ENCODE measurements around the gene NCS1.

Gene NCS1

GRCh38 chr9:130172161-130172857 is at the start of gene NCS1:
TSS of gene NCS1 (plus strand) at chr9:130172404. CDS start at chr9:130172664, 260 bp downstream.
- DNase-seq, result peak; percentile 36

DNA sequence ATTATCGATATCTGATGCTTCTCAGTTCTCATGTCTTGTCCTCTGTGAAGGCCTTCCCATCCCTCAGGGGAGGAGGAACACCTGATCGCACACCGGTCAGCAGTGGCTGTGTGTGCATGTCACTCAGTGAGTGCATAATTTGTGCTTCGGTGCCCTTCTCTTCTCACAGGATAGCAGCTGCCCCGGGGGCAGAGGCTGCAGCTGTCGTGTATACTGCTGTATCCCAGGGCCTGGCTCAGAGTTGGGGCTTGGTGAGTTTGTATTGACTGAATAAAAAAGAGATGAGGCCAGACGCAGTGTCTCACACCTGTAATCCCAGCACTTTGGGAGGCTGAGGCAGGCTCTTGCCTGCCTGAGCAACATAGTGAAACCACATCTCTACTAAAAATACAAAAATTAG is 49.7 kb upstream of the NCS1 start:
- DNase-seq, result no peak

GRCh38 chr9:130124085-130124860 is 47.9 kb upstream of the NCS1 start:
- DNase-seq, result no peak

GRCh38 chr9:130126721-130127433 is 45.3 kb upstream of the NCS1 start:
- no peak for DNase-seq

- DNase-seq, result peak; percentile 91
Measured at GRCh38 chr9:130128251-130128650, 44.0 kb upstream of the NCS1 start.

DNA sequence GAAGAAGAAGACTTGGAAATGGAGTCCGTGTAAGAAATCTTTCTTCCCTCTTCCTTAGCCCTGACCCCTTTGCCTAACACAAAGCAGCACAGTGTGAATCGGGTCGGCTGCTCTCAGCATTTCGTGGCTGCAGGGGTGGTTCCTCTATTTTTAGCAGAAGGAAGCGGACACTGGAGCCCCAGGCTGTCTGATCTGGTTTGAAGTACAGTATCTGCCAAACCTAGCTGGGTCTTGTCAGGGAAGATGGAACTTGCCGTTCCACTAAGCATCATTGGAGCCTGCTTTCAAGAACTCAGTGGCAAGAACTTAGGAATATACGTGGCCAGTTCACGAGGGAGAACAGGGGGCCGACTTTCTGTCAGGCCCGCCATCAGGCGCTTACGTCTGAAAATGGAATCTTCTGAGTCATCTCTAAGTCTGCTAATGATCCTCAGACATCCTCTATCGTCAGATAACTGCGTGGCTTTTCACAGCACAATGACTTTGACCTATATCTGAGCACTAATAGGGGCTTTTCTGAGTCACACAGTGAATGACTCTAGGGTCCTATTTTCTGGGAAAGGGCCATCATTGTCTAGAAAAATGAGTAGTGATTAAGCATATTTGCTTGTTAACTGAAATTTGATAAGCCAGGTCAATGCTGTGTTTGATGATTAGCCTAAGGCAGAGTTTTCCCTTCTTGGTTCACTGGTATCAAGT is 43.3 kb upstream of the NCS1 start:
- DNase-seq, result peak; percentile 87

- no peak for DNase-seq
Measured at GRCh38 chr9:130129432-130130061, 42.7 kb upstream of the NCS1 start.

GRCh38 chr9:130132746-130133145 is 39.5 kb upstream of the NCS1 start:
- DNase-seq, result no peak

GRCh38 chr9:130137081-130137640 is 35.0 kb upstream of the NCS1 start:
- DNase-seq, result no peak

DNA sequence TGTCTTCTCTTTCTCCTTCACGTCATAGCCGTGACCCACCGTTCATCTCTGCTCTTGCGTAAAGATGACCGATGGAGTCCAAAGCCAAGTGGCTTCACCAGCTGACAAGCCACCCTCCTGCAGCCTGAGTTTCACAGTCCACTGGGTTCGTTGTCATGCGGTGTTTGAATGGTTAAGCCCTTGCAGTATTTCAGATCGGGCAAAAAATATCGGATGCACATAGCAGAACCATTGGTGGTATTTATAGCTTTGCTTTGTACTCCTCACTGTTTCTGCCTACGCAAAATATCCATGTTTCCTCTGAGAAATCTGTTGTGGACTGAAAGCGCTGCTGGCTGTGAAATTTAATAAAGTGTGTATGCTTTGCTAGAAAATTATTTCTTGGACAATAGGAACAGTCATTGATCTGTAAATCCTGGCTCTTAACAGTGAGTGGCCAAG is 34.5 kb upstream of the NCS1 start:
- DNase-seq, result no peak

- no peak for DNase-seq
Measured at GRCh38 chr9:130138171-130138653, 34.0 kb upstream of the NCS1 start.

GRCh38 chr9:130138791-130139190 is 33.4 kb upstream of the NCS1 start:
- DNase-seq, result no peak

DNA sequence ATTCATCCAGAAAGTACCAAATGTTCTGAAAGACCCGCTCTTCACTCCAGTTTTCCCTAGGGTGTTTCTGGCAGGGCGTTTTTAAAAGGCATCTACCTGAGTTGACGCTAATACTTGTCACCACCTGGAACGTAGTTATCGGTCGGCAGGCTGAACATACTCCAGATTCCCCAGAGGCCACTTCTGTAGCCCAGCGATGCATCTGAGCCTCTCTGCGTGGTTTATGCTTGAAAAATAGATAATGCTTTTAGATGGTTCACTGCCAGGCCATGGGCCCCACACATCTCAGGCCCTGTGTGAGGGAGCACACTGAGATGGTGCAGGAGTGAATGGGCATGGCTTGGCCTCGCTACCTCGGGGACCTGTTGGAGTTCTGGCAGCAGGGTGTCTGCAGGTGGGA is 33.0 kb upstream of the NCS1 start:
- DNase-seq, result no peak

- DNase-seq, result peak; percentile 31
Measured at GRCh38 chr9:130140706-130141105, 31.5 kb upstream of the NCS1 start.

GRCh38 chr9:130142056-130142455 is 30.1 kb upstream of the NCS1 start:
- no peak for DNase-seq

DNA sequence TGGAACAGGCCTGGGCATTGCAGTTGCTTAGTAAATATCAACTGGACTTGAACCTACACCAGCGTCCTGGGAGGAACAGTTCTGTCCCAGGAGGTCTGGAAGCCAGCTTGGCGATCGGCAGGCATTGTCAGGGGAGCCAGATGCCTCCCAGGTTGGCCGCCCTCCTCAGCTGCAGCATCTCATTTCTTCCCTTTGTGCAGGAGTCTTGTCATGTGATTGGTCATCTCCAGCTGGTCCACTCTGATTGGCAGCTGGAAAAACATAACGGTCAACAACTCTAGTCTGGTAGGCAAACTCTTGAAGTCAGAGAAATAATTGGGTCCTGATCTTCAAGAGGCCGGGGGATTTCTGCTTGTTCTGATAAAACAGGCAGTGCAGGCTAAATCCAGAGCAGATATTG is 29.6 kb upstream of the NCS1 start:
- DNase-seq, result no peak

GRCh38 chr9:130143279-130143893 is 28.8 kb upstream of the NCS1 start:
- DNase-seq, result no peak

GRCh38 chr9:130143958-130144366 is 28.2 kb upstream of the NCS1 start:
- no peak for DNase-seq

- no peak for DNase-seq
Measured at GRCh38 chr9:130144703-130145102, 27.5 kb upstream of the NCS1 start.

DNA sequence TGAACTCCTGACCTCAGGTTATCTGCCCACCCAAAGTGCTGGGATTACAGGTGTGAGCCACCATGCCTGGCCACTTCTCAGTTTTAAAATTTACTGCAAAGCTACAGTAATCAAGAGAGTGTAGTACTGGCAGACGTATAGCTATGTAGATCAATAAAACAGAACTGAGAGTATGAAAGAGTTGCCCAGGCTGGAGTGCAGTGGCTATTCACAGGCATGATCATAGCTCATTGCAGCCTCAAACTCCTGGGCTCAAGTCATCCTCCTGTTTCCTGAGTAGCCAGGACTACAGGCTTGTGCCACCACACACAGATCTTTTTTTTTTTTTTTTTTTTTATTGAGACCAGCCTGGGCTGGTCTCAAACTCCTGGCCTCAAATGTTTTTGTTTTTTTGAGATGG is 26.5 kb upstream of the NCS1 start:
- DNase-seq, result no peak

- no peak for DNase-seq
Measured at GRCh38 chr9:130147198-130147597, 25.0 kb upstream of the NCS1 start.

GRCh38 chr9:130147910-130148309 is 24.3 kb upstream of the NCS1 start:
- no peak for DNase-seq

All from activated CD4-positive, alpha-beta T cell treated with anti-CD3 and anti-CD28 coated beads, Interleukin-2, amount 50 U/mL, for 16 hours (primary cell).